ENCODE measurements around the gene SIDT2. TPM values are rescaled to one million over a fixed set of nuclear protein-coding genes. Genes with fewer than 3 reads are reported as not detected.
"Not testable (repeated sequence)": the region's sequence is repeated elsewhere in the genome, so short reads cannot be mapped to it uniquely, and the experiment has no call there.

The SIDT2 gene
- total RNA-seq, 2 experiments from 2014 or later = 16.6 to 17.3 TPM

DNA sequence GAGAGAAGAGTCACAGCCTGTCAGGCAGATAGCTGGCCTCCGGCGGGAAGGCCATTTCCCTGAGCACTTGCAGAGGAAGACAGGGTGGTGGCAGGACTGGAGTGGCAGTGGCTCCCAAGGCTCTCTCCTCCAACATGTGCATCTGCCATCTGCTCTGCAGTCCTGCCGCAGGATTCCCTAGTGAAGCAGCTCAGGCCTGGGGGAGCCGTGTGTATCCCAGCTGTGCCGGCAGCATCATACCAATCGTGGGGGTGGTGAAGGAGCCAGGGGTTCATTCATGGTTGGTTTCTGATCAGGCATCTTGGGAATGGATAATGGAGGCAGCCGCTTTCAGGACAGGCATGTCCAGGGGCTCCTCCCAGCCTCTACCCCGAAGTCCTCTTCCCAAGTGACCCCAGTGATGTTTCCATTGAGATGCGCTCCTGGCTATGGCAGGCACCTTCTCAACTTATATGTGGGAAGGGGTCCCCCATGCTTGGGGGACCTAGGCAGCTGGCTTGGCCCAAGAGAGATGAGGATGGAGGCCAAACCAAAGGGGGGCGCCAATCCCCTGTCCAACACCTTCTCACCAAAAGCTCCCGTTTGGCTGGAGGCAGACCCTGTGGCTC is 26.8 kb downstream of the SIDT2 start:
- ChIA-PET CTCF (no interaction called here), POLR2A (interaction anchor here (1.1 kb wide), 2 partner anchors 25 to 36 kb away, joined by 3 to 6 read pairs; no protein-coding TSS in a partner anchor)
- intact Hi-C loops (cut with micrococcal nuclease) = loop anchor here (5.0 kb wide), 1 partner anchor 73 kb away; no protein-coding TSS in a partner anchor
- no peak for ATAC-seq
- Mint-ChIP-seq H3K9me3 (no peaks in the 10 kb centered on the region), H3K4me3 (no peak overlapping the region), H3K4me1 (ENCODE audit: low read depth) (no peaks in the 10 kb centered on the region), H3K27me3 (no peaks in the 10 kb centered on the region), H3K36me3 (ENCODE audit: low read depth) (peaks cover 20% of the 10 kb centered on the region), H3K27ac (no peak overlapping the region)
- TF ChIP-seq, protein P1, sequence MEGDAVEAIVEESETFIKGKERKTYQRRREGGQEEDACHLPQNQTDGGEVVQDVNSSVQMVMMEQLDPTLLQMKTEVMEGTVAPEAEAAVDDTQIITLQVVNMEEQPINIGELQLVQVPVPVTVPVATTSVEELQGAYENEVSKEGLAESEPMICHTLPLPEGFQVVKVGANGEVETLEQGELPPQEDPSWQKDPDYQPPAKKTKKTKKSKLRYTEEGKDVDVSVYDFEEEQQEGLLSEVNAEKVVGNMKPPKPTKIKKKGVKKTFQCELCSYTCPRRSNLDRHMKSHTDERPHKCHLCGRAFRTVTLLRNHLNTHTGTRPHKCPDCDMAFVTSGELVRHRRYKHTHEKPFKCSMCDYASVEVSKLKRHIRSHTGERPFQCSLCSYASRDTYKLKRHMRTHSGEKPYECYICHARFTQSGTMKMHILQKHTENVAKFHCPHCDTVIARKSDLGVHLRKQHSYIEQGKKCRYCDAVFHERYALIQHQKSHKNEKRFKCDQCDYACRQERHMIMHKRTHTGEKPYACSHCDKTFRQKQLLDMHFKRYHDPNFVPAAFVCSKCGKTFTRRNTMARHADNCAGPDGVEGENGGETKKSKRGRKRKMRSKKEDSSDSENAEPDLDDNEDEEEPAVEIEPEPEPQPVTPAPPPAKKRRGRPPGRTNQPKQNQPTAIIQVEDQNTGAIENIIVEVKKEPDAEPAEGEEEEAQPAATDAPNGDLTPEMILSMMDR (IDR thresholded peaks at IDR 0.05) = no peak
- no peak for DNase-seq

DNA sequence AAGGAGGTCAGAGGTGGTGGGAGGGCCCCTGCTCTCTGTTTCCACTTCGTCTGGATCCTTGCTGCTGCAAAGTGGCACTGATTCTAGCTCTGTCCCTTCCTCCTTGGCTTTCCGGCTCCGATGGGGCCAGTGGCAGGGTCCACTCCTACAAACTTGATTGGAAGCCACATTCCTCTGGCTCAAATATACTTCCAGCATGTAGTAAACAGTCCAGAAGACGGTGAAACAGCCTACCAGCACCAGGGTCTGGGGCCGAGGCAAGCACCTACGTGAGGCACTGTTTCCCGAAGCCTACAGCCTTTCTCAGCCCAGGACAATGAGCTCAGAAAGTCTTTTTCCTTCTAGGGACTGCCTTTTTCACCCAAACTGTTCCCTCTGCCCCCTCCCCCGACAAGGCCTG is 27.6 kb downstream of the SIDT2 start:
- H3K4me1 Mint-ChIP-seq (ENCODE audit: low read depth); H3K9me3 Mint-ChIP-seq; CTCF ChIA-PET; H3K4me3 Mint-ChIP-seq; H3K27me3 Mint-ChIP-seq; DNase-seq; H3K27ac Mint-ChIP-seq; ATAC-seq: not testable (repeated sequence)
- intact Hi-C loops (cut with micrococcal nuclease) = loop anchor here (5.0 kb wide), 1 partner anchor 74 kb away; no protein-coding TSS in a partner anchor
- POLR2A ChIA-PET = interaction anchor here (1.1 kb wide), 1 partner anchor 36 kb away, joined by 3 read pairs; no protein-coding TSS in a partner anchor
- H3K36me3 Mint-ChIP-seq (ENCODE audit: low read depth) = peaks cover 23% of the 10 kb centered on the region

DNA sequence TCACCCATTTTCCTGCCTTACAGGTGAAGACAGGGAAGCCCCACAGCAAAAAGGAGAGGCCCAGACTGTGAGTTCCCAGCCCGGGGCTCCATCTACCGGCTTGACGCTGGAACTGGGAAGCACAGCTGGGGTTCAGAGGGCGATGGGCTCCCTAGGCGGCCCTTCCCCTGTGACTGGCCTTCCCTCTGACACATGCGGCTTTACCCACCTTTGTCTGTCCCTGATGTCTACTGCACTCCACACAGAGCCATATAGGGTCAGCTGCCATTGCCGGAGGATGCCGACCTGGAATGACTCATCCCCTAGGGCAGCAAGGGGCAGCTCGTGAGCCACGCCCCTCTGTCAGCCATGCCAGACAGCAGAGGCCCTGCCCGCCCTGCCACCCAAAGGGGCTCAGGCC is 28.3 kb downstream of the SIDT2 start:
- POLR2A ChIA-PET; H3K27me3 Mint-ChIP-seq; CTCF ChIA-PET; H3K4me3 Mint-ChIP-seq; ATAC-seq; H3K27ac Mint-ChIP-seq; DNase-seq; H3K9me3 Mint-ChIP-seq; H3K4me1 Mint-ChIP-seq (ENCODE audit: low read depth): not testable (repeated sequence)
- intact Hi-C loops (cut with micrococcal nuclease) = loop anchor here (5.0 kb wide), 1 partner anchor 75 kb away; no protein-coding TSS in a partner anchor
- H3K36me3 Mint-ChIP-seq (ENCODE audit: low read depth) = peaks cover 27% of the 10 kb centered on the region

DNA sequence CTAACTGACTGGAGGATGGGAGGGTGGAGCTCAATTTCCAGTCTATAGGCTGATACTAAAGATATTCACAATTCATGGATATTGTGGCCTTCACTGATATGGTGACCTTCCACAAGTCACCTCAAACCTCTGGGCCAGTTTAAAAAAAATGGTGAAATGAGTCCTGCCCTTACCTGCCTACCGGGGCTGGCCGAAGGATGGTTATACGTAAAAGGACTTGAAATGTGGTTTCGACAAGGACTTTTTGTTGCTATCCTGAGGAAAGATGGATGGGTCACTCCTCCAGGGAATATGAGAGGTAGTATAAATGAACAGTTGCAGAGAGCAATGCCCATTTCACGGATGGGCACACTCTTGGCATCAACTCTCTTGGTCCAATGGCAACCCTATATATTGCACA is 28.9 kb downstream of the SIDT2 start:
- H3K4me3 Mint-ChIP-seq; CTCF ChIA-PET; H3K27ac Mint-ChIP-seq; H3K27me3 Mint-ChIP-seq; H3K9me3 Mint-ChIP-seq; ATAC-seq; H3K4me1 Mint-ChIP-seq (ENCODE audit: low read depth); POLR2A ChIA-PET; DNase-seq: not testable (repeated sequence)
- H3K36me3 Mint-ChIP-seq (ENCODE audit: low read depth) = peaks cover 27% of the 10 kb centered on the region
- intact Hi-C loops (cut with micrococcal nuclease) = loop anchor here (5.0 kb wide), 1 partner anchor 75 kb away; no protein-coding TSS in a partner anchor

DNA sequence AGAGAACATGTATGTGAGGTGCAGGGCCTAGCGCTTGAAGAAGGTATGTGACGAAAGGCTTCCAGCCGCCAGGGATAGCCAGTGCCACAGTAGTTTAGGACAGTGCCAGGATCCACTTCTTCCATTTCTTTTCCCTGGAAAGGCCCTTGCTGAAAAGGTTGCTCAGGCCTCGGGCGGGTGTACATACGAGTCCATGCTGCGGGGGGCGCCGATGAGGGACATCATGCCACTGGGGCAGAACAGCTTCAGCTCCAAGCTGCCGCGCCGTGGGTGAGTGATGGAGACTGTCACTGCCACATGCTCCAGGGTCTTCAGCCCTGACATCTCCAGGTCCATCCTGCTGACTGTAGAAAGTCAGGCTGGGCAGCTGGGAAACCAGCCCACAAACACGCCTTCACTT is 30.2 kb downstream of the SIDT2 start:
- H3K4me3 Mint-ChIP-seq; H3K27me3 Mint-ChIP-seq; POLR2A ChIA-PET; H3K27ac Mint-ChIP-seq; DNase-seq; H3K9me3 Mint-ChIP-seq; CTCF ChIA-PET; ATAC-seq; H3K4me1 Mint-ChIP-seq (ENCODE audit: low read depth): not testable (repeated sequence)
- intact Hi-C loops (cut with micrococcal nuclease) = loop anchor here (5.0 kb wide), 1 partner anchor 76 kb away; no protein-coding TSS in a partner anchor
- peaks cover 32% of the 10 kb centered on the region for H3K36me3 Mint-ChIP-seq (ENCODE audit: low read depth)

DNA sequence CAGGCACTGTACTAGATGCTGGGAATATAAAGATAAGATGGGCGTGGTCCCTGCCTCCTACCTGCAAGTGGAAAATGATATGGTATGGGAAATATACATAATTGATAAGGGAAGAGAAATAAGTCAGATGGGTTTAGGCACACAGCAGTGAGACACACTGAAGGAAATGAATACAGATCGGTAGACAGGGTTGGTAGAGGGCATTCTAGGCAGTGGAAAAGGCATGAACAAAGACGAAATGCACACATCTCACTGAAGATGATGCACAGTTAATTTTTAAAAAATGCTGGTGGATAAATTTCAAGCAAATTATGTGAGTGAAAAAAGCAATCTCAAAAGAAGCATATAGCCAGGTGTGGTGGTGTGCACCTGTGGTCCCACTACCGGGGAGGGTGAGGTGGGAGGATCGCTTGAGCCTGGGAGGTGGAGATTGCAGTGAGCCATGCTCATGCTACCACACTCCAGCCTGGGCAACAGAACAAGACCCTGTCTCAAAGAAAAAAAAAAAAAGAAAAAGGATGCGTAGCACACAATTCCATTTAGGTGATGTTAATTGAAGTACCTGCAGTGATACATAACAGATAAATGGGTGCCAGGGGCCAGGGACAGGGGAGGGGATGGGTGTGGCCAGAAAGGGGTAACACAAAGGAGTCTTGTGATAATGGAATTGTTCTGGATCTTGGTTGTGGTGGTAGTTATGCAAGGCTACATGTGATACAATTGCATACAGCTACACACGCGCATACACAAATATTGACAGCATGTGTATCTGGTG is 31.0 kb downstream of the SIDT2 start:
- CTCF ChIA-PET; H3K27me3 Mint-ChIP-seq; ATAC-seq; H3K4me3 Mint-ChIP-seq; DNase-seq; H3K4me1 Mint-ChIP-seq (ENCODE audit: low read depth); H3K27ac Mint-ChIP-seq; POLR2A ChIA-PET; H3K9me3 Mint-ChIP-seq: not testable (repeated sequence)
- peaks cover 34% of the 10 kb centered on the region for H3K36me3 Mint-ChIP-seq (ENCODE audit: low read depth)
- intact Hi-C loops (cut with micrococcal nuclease) = loop anchor here (5.0 kb wide), 1 partner anchor 77 kb away; no protein-coding TSS in a partner anchor

DNA sequence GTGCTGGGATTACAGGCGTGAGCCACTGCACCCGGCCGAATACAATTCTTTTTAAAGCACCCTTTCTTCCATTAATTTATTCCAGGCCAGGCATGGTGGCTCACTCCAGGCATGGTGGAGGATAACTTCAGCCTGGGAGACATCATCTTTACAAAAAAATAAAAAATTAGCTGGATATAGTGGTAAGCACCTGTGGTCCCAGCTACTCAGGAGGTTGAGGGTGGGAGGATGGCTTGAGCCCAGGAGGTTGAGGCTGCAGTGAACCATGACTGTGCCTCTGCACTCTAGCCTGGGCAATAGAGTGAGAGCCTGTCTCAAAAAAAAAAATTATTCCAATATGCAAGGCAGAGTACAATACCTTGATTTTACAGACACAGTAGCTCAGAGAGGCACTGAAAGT is 32.1 kb downstream of the SIDT2 start:
- POLR2A ChIA-PET = interaction anchor here (0.8 to 1.2 kb wide), 2 partner anchors 9 to 17 kb away, joined by 4 read pairs; no protein-coding TSS in a partner anchor
- peaks cover 29% of the 10 kb centered on the region for H3K36me3 Mint-ChIP-seq (ENCODE audit: low read depth)
- CTCF ChIA-PET = interaction anchor here (1.1 to 1.5 kb wide), 2 partner anchors 16 to 114 kb away, joined by 3 to 8 read pairs; no protein-coding TSS in a partner anchor

More for the DNA sequence above, 32.1 kb downstream of the SIDT2 start:
- no peaks in the 10 kb centered on the region for H3K4me1 Mint-ChIP-seq (ENCODE audit: low read depth)
- TF ChIP-seq, protein P1 (IDR thresholded peaks at IDR 0.05) = no peak
- no peaks in the 10 kb centered on the region for H3K27me3 Mint-ChIP-seq
- no peak overlapping the region for H3K4me3 Mint-ChIP-seq
- no peaks in the 10 kb centered on the region for H3K9me3 Mint-ChIP-seq
- intact Hi-C loops (cut with micrococcal nuclease) = no loop called here
- H3K27ac Mint-ChIP-seq = no peak overlapping the region
- ATAC-seq (no peak), DNase-seq (no peak)

Data from activated CD8-positive, alpha-beta T cell treated with anti-CD3 and anti-CD28 coated beads for 36 hours (primary cell).